HepG2 (cell line): ENCODE measurements around the gene ADAMTSL4. TPM values are rescaled to one million over a fixed set of nuclear protein-coding genes. Genes with fewer than 3 reads are reported as not detected.
A peak's percentile ranks its signal among the peaks of the same experiment; 100 is the strongest.

Experiments used
- CREM ChIP-seq, 2 experiments: sonication (generic) in 1 of 2; formaldehyde crosslinking in 1 of 2; IDR thresholded peaks; 2 replicates each; pipeline versions ENCODE4 v1.4.0 to v1.6.1; 2016 to 2020; ENCODE audit warnings: antibody characterized with exemption in 1 of 2, mild to moderate bottlenecking in 1 of 2, missing genetic modification reagents in 1 of 2
- FOXK2 ChIP-seq: fragments of 450-650 bp; IDR thresholded peaks from 2 replicates; pipeline ENCODE4 v1.6.1; 2016
- FOXP1 ChIP-seq, 2 experiments: fragments of 450-650 bp in 1 of 2; IDR thresholded peaks; 2 replicates each; pipeline ENCODE4 v1.6.1; 2017 to 2018; ENCODE audit warnings: antibody characterized with exemption in 1 of 2
- GATAD1 ChIP-seq: IDR thresholded peaks from 2 replicates; pipeline ENCODE4 v1.6.1; 2016; ENCODE audit warnings: missing genetic modification reagents, missing compliant biosample characterization
- GTF3A ChIP-seq: sonication (generic); formaldehyde crosslinking; conservative IDR thresholded peaks from 2 replicates; pipeline ENCODE4 v1.4.0; 2020; ENCODE audit warnings: mild to moderate bottlenecking, missing genetic modification reagents
- JDP2 ChIP-seq: sonication (generic); formaldehyde crosslinking; IDR thresholded peaks from 2 replicates; pipeline ENCODE4 v1.8.1; 2022; ENCODE audit warnings: missing genetic modification reagents, borderline replicate concordance
- KDM1A ChIP-seq: IDR thresholded peaks from 2 replicates; pipeline ENCODE4 v1.6.1; 2016; ENCODE audit warnings: missing compliant biosample characterization
- MAFF ChIP-seq: IDR thresholded peaks from 2 replicates; pipeline ENCODE4 v1.6.1; 2011; ENCODE audit warnings: low read depth, low read length, improper control_type of control experiment
- MNT ChIP-seq: fragments of 450-650 bp; IDR thresholded peaks from 2 replicates; pipeline ENCODE4 v1.6.1; 2016
- MTF1 ChIP-seq: sonication (generic); formaldehyde crosslinking; IDR thresholded peaks from 2 replicates; pipeline ENCODE4 v1.5.0; 2020; ENCODE audit warnings: missing genetic modification reagents
- MXD4 ChIP-seq: IDR thresholded peaks from 2 replicates; pipeline ENCODE4 v1.6.1; 2016; ENCODE audit warnings: mild to moderate bottlenecking, missing biosample characterization, missing genetic modification reagents
- NBN ChIP-seq: fragments of 450-650 bp; conservative IDR thresholded peaks from 2 replicates; pipeline ENCODE4 v1.6.1; 2017
- NRL ChIP-seq: sonication (generic); formaldehyde crosslinking; IDR thresholded peaks from 2 replicates; pipeline ENCODE4 v1.5.0; 2020; ENCODE audit warnings: missing genetic modification reagents, mild to moderate bottlenecking, moderate library complexity, borderline replicate concordance
- RFX1 ChIP-seq: fragments of 450-650 bp; IDR thresholded peaks from 2 replicates; pipeline ENCODE4 v1.6.1; 2017
- SATB2 ChIP-seq: sonication (generic); formaldehyde crosslinking; IDR thresholded peaks from 2 replicates; pipeline ENCODE4 v1.5.0; 2020; ENCODE audit warnings: missing genetic modification reagents
- SETDB1 ChIP-seq: sonication (generic); formaldehyde crosslinking; IDR thresholded peaks from 2 replicates; pipeline ENCODE4 v1.5.1; 2020; ENCODE audit warnings: missing genetic modification reagents, mild to moderate bottlenecking, borderline replicate concordance
- SMARCC2 ChIP-seq: fragments of 450-650 bp; IDR thresholded peaks from 2 replicates; pipeline ENCODE4 v1.6.1; 2017; ENCODE audit warnings: antibody characterized with exemption, mild to moderate bottlenecking
- SOX13 ChIP-seq, 3 experiments: fragments of 450-650 bp in 1 of 3; sonication (generic) in 1 of 3; formaldehyde crosslinking in 1 of 3; IDR thresholded peaks in 2 of 3; conservative IDR thresholded peaks in 1 of 3; 2 replicates each; pipeline versions ENCODE4 v1.5.0 to v1.6.1; 2016 to 2020; ENCODE audit warnings: antibody characterized with exemption in 1 of 3, mild to moderate bottlenecking in 1 of 3, missing compliant biosample characterization in 1 of 3, missing genetic modification reagents in 1 of 3, moderate library complexity in 1 of 3
- XRCC5 ChIP-seq: fragments of 200-400 bp; formaldehyde crosslinking; optimal IDR thresholded peaks from 2 replicates; pipeline ENCODE3; 2017; ENCODE audit warnings: mild to moderate bottlenecking, low read length
- ZFP41 ChIP-seq: sonication (generic); formaldehyde crosslinking; IDR thresholded peaks from 2 replicates; pipeline ENCODE4 v1.4.0; 2020; ENCODE audit warnings: mild to moderate bottlenecking, missing genetic modification reagents, borderline replicate concordance
- ZFP62 ChIP-seq: sonication (generic); formaldehyde crosslinking; IDR thresholded peaks from 2 replicates; pipeline ENCODE4 v1.4.0; 2020; ENCODE audit warnings: missing genetic modification reagents
- ZNF207 ChIP-seq: fragments of 450-650 bp; IDR thresholded peaks from 2 replicates; pipeline ENCODE4 v1.6.1; 2016; ENCODE audit warnings: antibody characterized with exemption, borderline replicate concordance
- ZNF282 ChIP-seq: fragments of 450-650 bp; IDR thresholded peaks from 2 replicates; pipeline ENCODE4 v1.6.1; 2018; ENCODE audit not compliant: partially characterized antibody
- ZNF501 ChIP-seq: sonication (generic); formaldehyde crosslinking; IDR thresholded peaks from 2 replicates; pipeline ENCODE4 v1.5.1; 2020; ENCODE audit warnings: mild to moderate bottlenecking, moderate library complexity, missing genetic modification reagents
- ZNF562 ChIP-seq: sonication (generic); formaldehyde crosslinking; IDR thresholded peaks from 2 replicates; pipeline ENCODE4 v1.8.0; 2022; ENCODE audit warnings: missing genetic modification reagents, borderline replicate concordance
- ZNF670 ChIP-seq: sonication (generic); formaldehyde crosslinking; IDR thresholded peaks from 2 replicates; pipeline ENCODE4 v1.8.0; 2022; ENCODE audit warnings: mild to moderate bottlenecking, missing genetic modification reagents, borderline replicate concordance
- ZNF703 ChIP-seq: sonication (generic); formaldehyde crosslinking; IDR thresholded peaks from 2 replicates; pipeline ENCODE4 v1.5.1; 2020; ENCODE audit warnings: missing genetic modification reagents, mild to moderate bottlenecking, moderate library complexity, borderline replicate concordance
- ZNF746 ChIP-seq: sonication (generic); formaldehyde crosslinking; IDR thresholded peaks from 2 replicates; pipeline ENCODE4 v1.8.0; 2022; ENCODE audit warnings: mild to moderate bottlenecking, missing genetic modification reagents
- ZNF761 ChIP-seq: sonication (generic); formaldehyde crosslinking; conservative IDR thresholded peaks from 2 replicates; pipeline ENCODE4 v1.4.0; 2020; ENCODE audit warnings: mild to moderate bottlenecking, missing genetic modification reagents
- ZNF770 ChIP-seq: sonication (generic); formaldehyde crosslinking; IDR thresholded peaks from 2 replicates; pipeline ENCODE4 v1.5.0; 2020; ENCODE audit warnings: mild to moderate bottlenecking, missing genetic modification reagents
- polyA plus RNA-seq, 8 experiments: library from polyadenylated mRNA; depleted of rRNA in 3 of 8; stranded (reverse) in 7 of 8; unstranded in 1 of 8; fragments of >200 nt; fragmentation: Illumina TruSeq in 4 of 8; extraction: Trizol in 4 of 8; gene quantifications; 2 replicates each; pipeline versions ENCODE4 v1.2.1 to v1.2.3, GENCODE V29; 2011 to 2016; ENCODE audit warnings: low read depth in 4 of 8, missing spikeins in 1 of 8, mixed read lengths in 1 of 8; ENCODE audit not compliant: insufficient read depth in 1 of 8
- total RNA-seq, 5 experiments: library from RNA; depleted of rRNA; stranded (reverse); fragments of >200 nt; fragmentation: Illumina TruSeq; extraction: Trizol; gene quantifications; 2 replicates each; pipeline ENCODE4 v1.2.3, GENCODE V29; 2016; ENCODE audit warnings: low read depth in 1 of 5

The ADAMTSL4 gene
- total and polyA plus RNA-seq, 2 of the 13 experiments (the other 11 are each of a cell fraction or from before 2014, with no cell fraction given) = 3.9 to 16.4 TPM

GRCh38 chr1:150515328-150516049 is 33.7 kb upstream of the ADAMTSL4 start, which contains the start of gene FALEC (continued):
- TF ChIP-seq MAFF (no peak), SMARCC2 (no peak), ZNF562 (CRISPR knock-in tag) (no peak), SOX13 (IDR thresholded peaks at IDR 0.05) (no peak), SOX13 (CRISPR knock-in tag; conservative IDR thresholded peaks at IDR 0.05 in 1 of 2, IDR thresholded peaks at IDR 0.05 in 1 of 2) (no peak; a peak in 2 of 4 replicates), NRL (CRISPR knock-in tag) (no peak; the same call in 1 of the 2 replicates), GATAD1 (CRISPR knock-in tag) (peak; percentile 55; the same call in 1 of the 2 replicates), MNT (peak; percentile 21; the same call in 1 of the 2 replicates), ZNF746 (CRISPR knock-in tag) (no peak), ZNF761 (CRISPR knock-in tag) (no peak), SETDB1 (CRISPR knock-in tag) (no peak), ZNF282 (no peak), ZNF703 (CRISPR knock-in tag) (no peak), FOXK2 (no peak), ZNF770 (CRISPR knock-in tag) (peak; percentile 91), XRCC5 (peak; percentile 22), KDM1A (CRISPR knock-in tag) (no peak), ZFP41 (no peak), MTF1 (no peak), MXD4 (no peak), CREM (IDR thresholded peaks at IDR 0.05) (no peak), CREM (CRISPR knock-in tag; IDR thresholded peaks at IDR 0.05) (no peak), ZNF207 (no peak), GTF3A (no peak), ZFP62 (no peak), ZNF670 (CRISPR knock-in tag) (no peak), RFX1 (no peak), NBN (no peak), SATB2 (CRISPR knock-in tag) (no peak), ZNF501 (CRISPR knock-in tag) (no peak; the same call in 1 of the 2 replicates), JDP2 (CRISPR knock-in tag) (no peak), FOXP1 (IDR thresholded peaks at IDR 0.05) (no peak), FOXP1 (CRISPR knock-in tag; IDR thresholded peaks at IDR 0.05) (no peak)
